ENCODE results near the gene MBD2. TPM values are rescaled to one million over a fixed set of nuclear protein-coding genes. Genes with fewer than 3 reads are reported as not detected.

MBD2 gene
- total RNA-seq, 1 experiment from 2014 or later = 53.3 TPM

GRCh38 chr18:54233747-54234146 is 9.3 kb upstream of the MBD2 start:
- Histone ChIP-seq H3K4me3 (ENCODE audit: low read depth in 2 of 2, low read length in 2 of 2) (no peak overlapping the region), H3K36me3 (ENCODE audit: control insufficient read depth, insufficient read depth, low read length) (no peaks in the 10 kb centered on the region), H3K27me3 (ENCODE audit: control insufficient read depth, insufficient read depth, low read length) (no peaks in the 10 kb centered on the region), H3K9me3 (ENCODE audit: control insufficient read depth, insufficient read depth, low read depth, low read length) (no peaks in the 10 kb centered on the region), H3K4me1 (ENCODE audit: control insufficient read depth, insufficient read depth, low read length) (no peaks in the 10 kb centered on the region), H3K27ac (ENCODE audit: low read length) (no peak overlapping the region)
- intact Hi-C loops (cut with micrococcal nuclease; ENCODE audit: unreplicated experiment) (no loop called here), in situ Hi-C loops (cut with HindIII; ENCODE audit: low pct_unique_long_range_greater_than_20kb, low sequenced_read_pairs) (no loop called here)
- no peak for ATAC-seq
- BruUV-seq (replicated peaks) = no TSS peak
- POLR2A ChIA-PET = no interaction called here
- CTCF ChIA-PET = no interaction called here
- TF ChIP-seq TCF7L2 (IDR thresholded peaks at IDR 0.05; ENCODE audit: low read depth, low read length) (no peak), REST (IDR thresholded peaks at IDR 0.05; ENCODE audit: insufficient read depth in 1 of 2, low read depth in 2 of 2, low read length in 1 of 2) (no peak), CTCF (IDR thresholded peaks at IDR 0.05) (no peak), POLR2AphosphoS5 (IDR thresholded peaks at IDR 0.05; ENCODE audit: low read depth, low read length) (no peak), SIN3A (IDR thresholded peaks at IDR 0.05; ENCODE audit: borderline replicate concordance, insufficient read depth, low read depth, low read length) (no peak)
- no peak for DNase-seq (ENCODE audit: low read depth, low spot score)

- no peak for TF ChIP-seq SIN3A (IDR thresholded peaks at IDR 0.05; ENCODE audit: borderline replicate concordance, insufficient read depth, low read depth, low read length)
- TF ChIP-seq TCF7L2 (IDR thresholded peaks at IDR 0.05; ENCODE audit: low read depth, low read length) = no peak
- TF ChIP-seq REST (IDR thresholded peaks at IDR 0.05; ENCODE audit: insufficient read depth in 1 of 2, low read depth in 2 of 2, low read length in 1 of 2) = no peak
- no peak for TF ChIP-seq POLR2AphosphoS5 (IDR thresholded peaks at IDR 0.05; ENCODE audit: low read depth, low read length)
- TF ChIP-seq CTCF (IDR thresholded peaks at IDR 0.05) = no peak
- Histone ChIP-seq H3K36me3 (ENCODE audit: control insufficient read depth, insufficient read depth, low read length) (no peaks in the 10 kb centered on the region), H3K9me3 (ENCODE audit: control insufficient read depth, insufficient read depth, low read depth, low read length) (no peaks in the 10 kb centered on the region), H3K4me1 (ENCODE audit: control insufficient read depth, insufficient read depth, low read length) (no peaks in the 10 kb centered on the region), H3K4me3 (ENCODE audit: low read depth in 2 of 2, low read length in 2 of 2) (no peak overlapping the region), H3K27ac (ENCODE audit: low read length) (no peak overlapping the region), H3K27me3 (ENCODE audit: control insufficient read depth, insufficient read depth, low read length) (no peaks in the 10 kb centered on the region)
- no TSS peak for BruUV-seq (replicated peaks)
- ChIA-PET CTCF (no interaction called here), POLR2A (no interaction called here)
- in situ Hi-C loops (cut with HindIII; ENCODE audit: low pct_unique_long_range_greater_than_20kb, low sequenced_read_pairs) = no loop called here
- DNase-seq (ENCODE audit: low read depth, low spot score) (no peak), ATAC-seq (no peak)
- intact Hi-C loops (cut with micrococcal nuclease; ENCODE audit: unreplicated experiment) = no loop called here
Measured at GRCh38 chr18:54233228-54233625, 8.8 kb upstream of the MBD2 start.
